IPS DF 4.7 (cell line): ENCODE results near the gene CCDC91.

ENCODE experiments used
- DNase-seq: peaks from one replicate; pipeline ENCODE4 v3.0.0-alpha.2; 2013; ENCODE audit warnings: low spot score; ENCODE audit errors: extremely low read depth

The CCDC91 gene

DNA sequence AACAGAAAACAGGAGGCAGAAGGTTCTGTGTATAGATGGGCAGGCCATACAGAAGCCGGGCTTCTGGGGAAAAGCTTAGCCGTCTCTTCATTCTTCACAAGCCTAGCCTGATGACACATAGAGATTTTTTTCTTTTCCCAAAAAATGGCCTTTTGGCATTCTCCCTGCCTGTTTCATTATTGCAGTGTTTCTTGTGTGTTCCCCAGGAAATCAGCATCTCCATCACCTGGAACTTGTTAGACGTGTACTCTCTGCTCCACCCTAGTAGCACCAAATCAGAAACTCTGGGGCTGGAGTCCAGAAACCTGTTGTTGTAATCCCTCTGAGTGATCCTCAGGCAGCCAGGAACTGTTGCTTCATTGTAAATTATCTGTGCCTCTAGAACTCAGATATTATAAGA, 388.1 kb downstream of the CCDC91 start:
- no peak for DNase-seq

DNA sequence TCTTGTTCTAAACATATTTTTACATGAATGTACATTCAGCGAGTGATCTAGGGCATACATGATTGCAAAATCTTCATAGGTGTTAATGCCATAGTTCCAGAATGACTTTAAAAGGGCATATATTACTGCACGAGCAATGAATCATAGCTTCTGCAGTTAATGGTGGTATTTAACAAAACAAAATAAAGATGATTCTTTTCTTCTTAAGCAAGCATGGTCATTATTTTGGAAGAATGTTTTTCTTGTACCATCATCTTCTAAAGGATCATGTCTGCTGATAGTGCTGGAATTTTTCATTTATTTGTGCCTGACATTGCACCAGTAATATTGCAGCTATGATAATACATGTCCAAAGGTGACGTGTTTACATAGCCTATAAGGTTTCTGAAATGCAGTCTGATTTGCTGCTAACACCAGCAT, 388.6 kb downstream of the CCDC91 start:
- no peak for DNase-seq

DNA sequence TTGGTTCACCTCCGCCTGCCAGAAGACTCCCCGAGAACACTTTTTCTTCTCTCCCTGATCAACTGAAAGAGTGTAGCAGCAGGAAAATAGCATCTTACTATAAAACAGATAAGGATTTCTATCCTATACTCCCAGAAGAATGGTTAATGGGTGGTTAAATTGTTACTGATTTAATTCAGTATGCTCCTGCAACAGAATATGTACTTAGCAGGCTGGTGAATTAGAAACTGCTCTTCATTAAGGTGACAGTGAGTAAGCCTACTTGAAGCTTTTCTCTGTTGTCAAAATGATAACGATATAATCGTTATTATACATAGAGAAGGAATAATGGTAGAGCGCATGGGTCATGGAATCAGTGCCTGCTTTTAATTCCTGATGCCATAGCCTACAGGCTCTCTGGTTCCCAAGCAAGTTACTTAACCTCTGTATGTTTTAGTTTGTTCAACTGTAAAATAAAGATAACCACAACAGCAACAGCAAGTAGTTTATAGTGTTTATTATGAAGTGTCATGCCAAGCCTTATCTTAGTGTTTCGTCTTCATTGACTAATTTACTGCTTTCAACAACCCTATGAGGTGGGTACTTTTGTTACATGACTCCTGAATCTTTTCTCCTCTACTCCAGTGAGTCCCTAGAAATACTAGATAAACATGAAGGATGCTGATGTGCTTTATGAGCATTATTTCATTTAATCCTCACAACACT, 392.6 kb downstream of the CCDC91 start:
- no peak for DNase-seq

GRCh38 chr12:28583701-28584261, 393.5 kb downstream of the CCDC91 start:
- DNase-seq = no peak

GRCh38 chr12:28585146-28585545, 394.9 kb downstream of the CCDC91 start:
- no peak for DNase-seq

DNA sequence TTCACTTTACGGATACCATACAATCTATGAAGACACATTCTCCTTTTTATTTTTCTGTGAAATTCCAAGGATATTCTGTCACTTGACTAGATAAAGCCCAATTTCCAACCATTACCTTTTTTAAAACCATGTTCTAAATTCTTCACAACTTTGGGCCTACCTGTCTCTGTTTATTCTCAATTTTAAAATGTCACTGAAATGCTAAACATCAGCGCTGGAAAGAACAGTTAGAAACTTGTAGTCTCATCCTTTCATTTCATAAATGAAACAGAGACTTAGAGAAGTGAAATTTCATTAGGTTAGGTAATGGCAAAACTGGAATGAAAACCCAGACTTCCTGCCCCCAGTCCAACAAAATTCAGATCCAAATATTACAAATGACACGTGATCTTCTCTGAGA, 396.2 kb downstream of the CCDC91 start:
- no peak for DNase-seq

DNA sequence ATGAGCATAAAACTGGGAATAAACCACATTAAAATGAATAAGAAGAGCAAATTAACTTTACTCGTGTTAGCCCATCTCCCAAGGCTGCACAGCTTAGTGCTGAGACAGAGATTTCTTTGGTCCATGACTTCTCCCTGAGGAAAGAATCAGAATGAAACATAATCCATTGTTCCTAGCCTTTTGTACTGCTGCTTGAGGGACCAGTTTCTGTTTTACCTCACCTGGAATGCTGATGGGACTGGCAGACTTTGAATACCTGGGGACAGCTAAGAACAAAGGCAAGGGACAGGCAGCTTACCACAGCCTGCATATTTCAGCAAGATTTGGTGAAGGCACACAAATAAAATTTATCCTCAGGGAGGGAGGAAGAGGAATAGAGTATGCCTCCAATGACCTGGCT, 401.6 kb downstream of the CCDC91 start:
- DNase-seq = no peak
